Endometrium (tissue), 2 donors: ENCODE data around the gene UMOD.

ENCODE experiments used
- FAIRE-seq: peaks from 2 replicates; lab custom pipeline; 2012; peaks lifted over from hg19 to GRCh38; lab: Jason Lieb, UNC
- donor health status: control.
- donor health status: control.

The UMOD gene

DNA sequence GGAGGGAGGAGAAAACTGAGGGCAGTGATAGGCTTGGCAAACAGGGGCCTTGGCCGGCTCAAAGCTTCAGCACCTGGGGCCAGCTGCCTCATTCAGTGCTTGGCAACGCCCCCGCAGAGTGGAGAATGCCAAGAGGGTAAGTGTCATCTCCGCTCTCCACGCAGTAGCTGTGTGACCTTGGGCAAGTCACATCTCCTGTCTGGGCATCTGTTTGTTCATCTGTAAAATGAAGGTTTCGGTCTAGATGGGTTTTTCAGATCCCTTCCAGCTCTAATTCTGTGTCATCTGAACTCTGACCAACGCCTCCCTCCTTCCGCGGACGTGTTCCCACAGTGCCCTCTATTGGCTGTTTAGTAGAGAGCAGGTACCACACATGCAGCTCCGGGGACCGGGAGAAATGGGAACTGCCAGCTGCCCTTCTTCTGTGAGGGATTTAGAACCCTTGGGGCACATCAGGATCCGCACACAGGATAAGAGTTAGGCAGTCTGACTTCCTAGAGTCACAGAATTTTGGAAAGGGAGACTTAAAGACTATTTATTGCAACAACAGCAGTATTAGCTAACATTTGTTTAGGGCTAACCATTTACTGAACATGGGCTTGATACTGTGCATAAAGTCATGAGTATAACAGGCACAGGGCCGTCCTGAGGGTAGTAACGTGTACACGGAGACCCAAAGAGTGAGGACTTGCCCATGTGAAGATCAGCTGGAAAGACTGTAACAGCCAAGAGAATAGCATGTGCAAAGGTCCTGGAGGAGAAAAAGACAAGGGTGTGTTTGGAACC lies 52.0 kb downstream of the UMOD start:
- no peak for FAIRE-seq

DNA sequence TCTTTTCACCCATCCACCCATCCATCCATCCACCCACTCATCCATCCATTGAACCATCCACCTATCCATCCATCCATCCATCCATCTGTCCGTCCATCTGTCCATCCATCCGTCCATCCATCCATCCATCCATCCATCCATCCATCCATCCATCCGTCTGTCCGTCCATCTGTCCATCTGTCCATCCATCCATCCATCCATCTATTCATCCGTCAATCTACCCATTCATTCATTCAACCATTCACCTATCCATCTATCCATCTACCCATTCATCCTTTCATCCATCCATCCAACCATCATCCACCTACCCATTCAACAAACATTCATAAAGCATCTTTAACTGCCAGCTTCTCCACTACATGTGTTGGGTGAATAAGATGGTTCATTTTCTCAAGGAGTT lies 54.1 kb downstream of the UMOD start:
- FAIRE-seq: no peak

DNA sequence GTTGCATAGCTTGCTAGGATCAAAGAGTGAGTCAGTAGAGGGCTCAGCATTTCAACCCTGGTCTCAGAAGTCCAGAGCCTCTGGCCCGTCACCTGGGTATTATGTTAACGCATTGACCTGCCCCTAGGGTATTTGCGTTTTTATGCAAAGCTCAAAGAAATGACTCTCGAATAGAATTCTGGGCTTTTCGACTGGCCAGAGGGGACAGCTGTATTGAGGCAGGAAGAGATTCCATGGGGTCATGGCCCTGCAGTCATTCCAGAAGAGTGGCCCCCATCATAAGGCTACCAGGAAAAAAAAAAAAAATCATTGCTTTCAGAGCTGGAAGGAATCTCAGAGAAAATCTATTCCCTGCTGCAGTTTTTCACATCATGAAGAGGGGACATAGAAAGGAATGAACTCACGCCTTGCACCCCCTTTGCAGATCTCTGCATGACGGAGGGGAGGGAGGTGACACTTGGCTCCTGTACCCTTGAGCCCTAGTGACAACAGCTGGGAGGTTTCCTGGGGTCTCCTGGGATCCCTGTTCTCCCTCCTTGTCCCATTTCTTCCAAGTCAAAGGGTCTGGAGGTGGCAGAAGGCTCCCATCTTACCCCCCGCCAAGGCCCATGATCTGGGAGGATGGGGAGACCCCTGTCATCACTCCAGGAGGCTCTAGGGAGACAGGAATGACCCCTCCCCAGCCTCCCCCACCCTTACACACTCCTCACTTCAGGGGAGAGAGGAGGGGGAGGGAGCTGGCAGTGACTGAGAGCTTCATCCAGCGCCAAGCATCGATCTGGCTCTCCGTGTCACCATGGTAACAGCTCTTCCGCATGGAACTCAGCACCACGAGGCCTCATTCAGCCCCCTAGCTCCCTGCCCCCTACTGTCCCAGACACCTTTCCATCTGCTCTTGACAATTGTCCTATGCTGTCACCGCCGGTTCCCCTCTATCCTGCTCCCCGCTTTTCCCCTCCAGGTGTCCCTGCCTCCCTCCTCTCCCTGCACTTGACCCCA lies 61.0 kb downstream of the UMOD start:
- FAIRE-seq: no peak

DNA sequence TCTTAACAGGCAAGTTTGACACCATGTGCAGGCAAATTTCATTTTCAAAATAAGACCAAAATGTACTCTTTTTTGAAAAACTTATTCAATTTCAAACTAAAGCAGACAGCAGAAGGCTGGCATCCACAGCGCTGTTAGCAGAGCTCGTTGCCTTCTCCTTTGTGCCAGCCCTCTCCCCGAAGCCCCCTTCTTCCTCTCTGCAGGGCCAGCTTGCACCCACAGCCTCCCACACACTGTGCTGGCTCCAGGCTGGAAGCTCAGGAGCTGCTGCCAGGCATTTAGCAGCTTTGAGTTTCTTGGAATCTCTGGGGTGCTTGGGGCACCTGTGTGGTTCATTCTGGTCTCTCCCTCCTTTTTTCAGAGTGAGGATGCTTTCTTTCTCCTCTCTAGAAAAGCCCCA lies 62.9 kb downstream of the UMOD start:
- no peak for FAIRE-seq

DNA sequence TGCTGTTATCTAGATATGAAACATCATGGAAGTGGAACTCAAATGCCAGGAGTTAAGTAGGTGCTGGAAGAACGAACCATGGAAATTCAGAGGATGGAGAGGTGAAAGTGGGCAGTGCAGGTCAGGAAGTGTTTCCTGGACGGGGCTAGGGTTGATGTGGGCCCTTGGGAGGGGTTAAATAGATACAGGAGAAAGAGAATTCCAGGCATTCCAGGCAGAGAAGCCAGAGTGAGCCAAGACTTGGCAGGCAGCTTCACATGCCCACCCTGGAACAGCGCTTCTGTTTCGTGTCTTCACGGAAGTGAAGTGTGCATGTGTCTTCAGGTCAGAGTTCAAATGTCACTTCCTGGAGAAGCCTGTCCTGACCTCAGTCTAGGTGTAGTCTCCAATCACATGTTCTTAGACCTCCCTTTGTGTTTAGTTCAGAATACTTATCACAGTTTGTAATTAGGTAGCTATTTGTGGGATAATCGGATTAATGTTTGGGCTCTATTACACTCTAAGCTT lies 66.5 kb downstream of the UMOD start:
- no peak for FAIRE-seq
